ENCODE results near the gene AMMECR1.
"Not testable (repeated sequence)": the region's sequence is repeated elsewhere in the genome, so short reads cannot be mapped to it uniquely, and the experiment has no call there.

AMMECR1 gene

DNA sequence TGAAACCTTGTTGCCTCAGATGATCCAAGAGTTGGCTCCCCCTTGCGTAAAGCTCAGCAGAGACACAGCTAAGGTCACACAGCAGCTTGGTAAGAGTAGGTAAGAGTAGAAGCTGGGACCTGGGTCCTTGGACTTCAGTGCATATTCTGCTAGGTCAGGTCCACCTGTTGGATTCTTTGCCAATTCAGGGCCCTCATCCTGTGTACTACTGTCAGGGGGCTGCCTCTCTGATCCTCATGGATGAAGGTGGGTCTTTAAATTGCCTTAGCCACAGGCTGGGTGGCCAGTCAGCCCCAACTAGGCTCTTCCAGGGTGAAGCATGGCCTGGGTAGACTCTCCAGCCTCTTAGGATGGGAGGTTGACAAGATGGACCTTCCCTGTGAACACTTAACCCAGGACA lies 155.8 kb downstream of the AMMECR1 start:
- no peak for DNase-seq

- DNase-seq, result no peak
These were observed 156.6 kb downstream of the AMMECR1 start for GRCh38 chrX:110161361-110161686.

- no peak for DNase-seq
These were observed 158.0 kb downstream of the AMMECR1 start for GRCh38 chrX:110159865-110160264.

DNA sequence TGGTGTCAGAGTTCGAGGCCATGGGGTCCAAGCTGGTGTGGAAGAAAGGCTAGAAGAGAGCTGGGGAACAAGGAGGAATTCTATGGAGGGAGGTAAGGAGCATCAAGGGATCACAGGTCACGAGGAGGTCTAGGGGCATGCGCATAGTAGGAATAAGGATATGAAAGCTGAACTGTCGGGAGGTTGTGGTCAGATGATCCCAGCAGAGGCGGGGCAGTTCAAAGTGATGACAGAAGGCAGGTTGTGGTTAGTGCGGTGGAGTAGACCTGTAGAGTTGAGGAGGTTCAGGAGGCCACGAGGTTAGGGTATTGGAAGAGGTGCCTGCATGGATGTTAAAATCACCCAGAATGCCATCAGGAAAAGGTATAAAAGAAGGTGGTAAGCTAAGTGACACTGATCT lies 158.7 kb downstream of the AMMECR1 start:
- no peak for DNase-seq

- no peak for DNase-seq
These were observed 160.4 kb downstream of the AMMECR1 start for GRCh38 chrX:110157444-110157843.

DNA sequence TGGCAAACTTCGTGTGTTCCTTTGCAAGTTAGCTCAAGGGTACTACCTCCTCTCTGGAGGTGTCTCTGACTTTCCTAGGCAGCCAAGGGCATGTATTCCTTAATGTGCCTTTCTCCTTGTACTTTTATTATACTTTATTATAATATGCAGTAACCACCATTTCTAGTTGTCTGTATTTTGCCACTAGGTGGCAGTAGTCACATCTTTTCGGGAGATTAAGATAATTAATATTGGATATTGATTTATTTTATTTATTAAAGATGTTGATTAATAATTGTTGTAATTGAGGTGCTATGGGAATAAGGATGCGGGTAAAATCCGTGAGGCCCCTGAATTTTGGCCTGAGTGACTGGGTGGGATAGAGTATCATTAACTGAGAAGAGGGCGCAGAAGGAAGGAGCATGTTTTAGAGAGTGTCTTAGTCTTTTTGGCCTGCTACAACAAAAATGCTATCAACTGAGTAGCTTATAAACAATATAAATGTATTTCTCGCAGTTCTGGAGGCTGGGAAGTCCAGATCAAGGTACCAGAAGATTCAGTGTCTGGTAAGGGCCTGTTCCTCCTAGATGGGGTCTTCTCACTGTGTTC lies 161.6 kb downstream of the AMMECR1 start:
- DNase-seq, result peak; percentile 1

GRCh38 chrX:110155759-110156158 lies 162.1 kb downstream of the AMMECR1 start:
- no peak for DNase-seq

GRCh38 chrX:110154328-110154727 lies 163.6 kb downstream of the AMMECR1 start:
- not testable (repeated sequence) for DNase-seq

- DNase-seq, result no peak
These were observed 164.0 kb downstream of the AMMECR1 start for GRCh38 chrX:110153896-110154295.

DNA sequence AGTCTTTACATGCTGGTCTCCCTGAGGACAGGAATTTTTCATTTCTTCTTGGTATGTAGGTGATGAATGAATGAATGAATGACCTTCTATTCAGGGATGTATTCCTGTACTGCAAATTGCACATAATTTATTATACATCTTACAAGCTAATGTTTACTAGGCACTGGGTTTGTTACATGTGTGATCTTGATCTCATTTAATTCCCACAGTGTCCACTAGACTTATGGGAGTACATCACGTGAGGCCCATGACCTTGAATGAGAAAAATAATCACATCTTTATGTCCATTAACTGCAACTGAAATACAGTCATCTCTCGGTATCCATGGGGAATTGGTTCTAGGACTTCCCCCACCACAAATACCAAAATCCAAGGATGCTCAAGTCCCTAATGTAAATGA lies 164.6 kb downstream of the AMMECR1 start:
- DNase-seq, result no peak

DNA sequence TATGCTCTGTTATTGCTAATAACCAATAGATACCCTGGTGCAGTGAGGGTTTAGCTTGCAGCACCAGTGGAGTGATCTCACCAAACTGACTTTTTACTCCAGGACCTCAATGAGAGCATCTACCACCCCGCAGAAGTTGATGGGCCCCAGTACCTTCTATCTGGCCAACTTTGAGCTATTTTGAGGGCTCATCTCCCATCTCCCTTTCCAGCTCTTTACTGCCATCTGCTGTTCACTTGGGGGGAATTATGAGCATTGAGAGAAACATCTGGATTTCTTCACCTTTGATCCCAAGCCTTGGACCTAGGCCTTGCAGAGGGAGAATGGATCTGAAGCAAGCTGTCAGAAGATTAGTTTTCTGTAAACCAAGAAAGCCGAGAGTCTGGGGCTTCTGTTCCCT lies 171.4 kb downstream of the AMMECR1 start:
- no peak for DNase-seq

DNA sequence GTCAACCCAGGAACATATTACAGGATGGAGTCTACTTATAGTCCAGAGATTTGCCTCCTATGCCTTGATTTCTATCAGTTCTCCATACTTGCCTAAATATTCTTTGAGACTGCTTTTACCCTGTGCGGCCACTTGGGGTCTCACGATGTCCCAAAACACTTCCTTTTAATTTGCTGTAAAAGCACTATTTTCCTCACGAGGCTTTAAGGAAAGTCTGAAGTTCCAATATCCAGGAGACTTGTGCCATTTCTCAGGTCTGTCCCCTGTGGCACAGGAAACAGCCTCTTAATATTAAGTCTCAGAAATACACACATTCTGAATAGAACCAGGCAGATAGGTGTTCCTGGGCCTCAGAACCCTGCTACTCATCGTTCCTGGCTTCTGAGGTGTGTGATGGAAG lies 172.0 kb downstream of the AMMECR1 start:
- no peak for DNase-seq

DNA sequence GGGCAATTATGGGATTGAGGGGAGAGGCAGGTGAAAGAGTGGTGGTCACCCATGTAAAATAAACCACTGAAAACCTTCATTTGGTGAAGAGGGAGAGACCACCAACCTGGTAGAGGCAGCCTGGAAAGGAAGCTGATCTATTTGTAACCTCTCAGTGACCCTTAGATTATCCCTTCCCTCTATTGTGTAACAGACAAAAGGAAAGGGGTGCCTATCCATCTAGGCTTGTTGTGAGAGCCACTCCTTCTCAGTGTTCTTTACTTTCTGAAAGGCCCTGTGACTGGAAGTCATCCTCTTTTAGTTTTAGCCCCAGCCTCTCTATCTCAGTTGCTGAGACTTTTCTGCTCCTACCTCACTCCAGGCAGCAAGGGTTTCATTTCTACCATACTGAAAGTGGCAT lies 172.6 kb downstream of the AMMECR1 start:
- DNase-seq, result no peak

Data from NCI-H2029 (cell line).